Kidney glomerular epithelial cell (primary cell): ENCODE results near the gene RASA4.
"Not testable (repeated sequence)": the region's sequence is repeated elsewhere in the genome, so short reads cannot be mapped to it uniquely, and the experiment has no call there.

Experiments used
- DNase-seq: peaks from one replicate; lab custom pipeline; 2025; lab: John Stamatoyannopoulos, UW

The RASA4 gene

GRCh38 chr7:102543596-102543995 lies 73.0 kb downstream of the RASA4 start, which contains the start of gene UPK3BL2:
Gene UPK3BL2 (minus strand): TSS chr7:102543696. CDS start chr7:102543636, 60 bp downstream.
- DNase-seq = not testable (repeated sequence)

- DNase-seq = not testable (repeated sequence)
These were observed 73.8 kb downstream of the RASA4 start for GRCh38 chr7:102542771-102543170.

- DNase-seq = not testable (repeated sequence)
These were observed 74.5 kb downstream of the RASA4 start for GRCh38 chr7:102542083-102542482.

GRCh38 chr7:102540604-102541003 lies 76.0 kb downstream of the RASA4 start:
- not testable (repeated sequence) for DNase-seq

GRCh38 chr7:102535062-102535615 lies 81.4 kb downstream of the RASA4 start:
- DNase-seq = not testable (repeated sequence)

- not testable (repeated sequence) for DNase-seq
These were observed 84.4 kb downstream of the RASA4 start for GRCh38 chr7:102532127-102532526.

GRCh38 chr7:102531583-102531982 lies 85.0 kb downstream of the RASA4 start:
- DNase-seq = not testable (repeated sequence)

GRCh38 chr7:102527822-102528793 lies 88.4 kb downstream of the RASA4 start:
- DNase-seq = not testable (repeated sequence)

- DNase-seq = not testable (repeated sequence)
These were observed 89.4 kb downstream of the RASA4 start for GRCh38 chr7:102527182-102527581.

- DNase-seq = not testable (repeated sequence)
These were observed 91.8 kb downstream of the RASA4 start for GRCh38 chr7:102524803-102525202.
